ENCODE results near the gene OR51B5. TPM values are rescaled to one million over a fixed set of nuclear protein-coding genes. Genes with fewer than 3 reads are reported as not detected.
"Not testable (repeated sequence)": the region's sequence is repeated elsewhere in the genome, so short reads cannot be mapped to it uniquely, and the experiment has no call there.

OR51B5 gene, protein sequence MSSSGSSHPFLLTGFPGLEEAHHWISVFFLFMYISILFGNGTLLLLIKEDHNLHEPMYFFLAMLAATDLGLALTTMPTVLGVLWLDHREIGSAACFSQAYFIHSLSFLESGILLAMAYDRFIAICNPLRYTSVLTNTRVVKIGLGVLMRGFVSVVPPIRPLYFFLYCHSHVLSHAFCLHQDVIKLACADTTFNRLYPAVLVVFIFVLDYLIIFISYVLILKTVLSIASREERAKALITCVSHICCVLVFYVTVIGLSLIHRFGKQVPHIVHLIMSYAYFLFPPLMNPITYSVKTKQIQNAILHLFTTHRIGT
- under 1 TPM; 0.17 to 0.92 (median 0.72) TPM for polyA plus RNA-seq (ENCODE audit: insufficient read length in 4 of 4)

DNA sequence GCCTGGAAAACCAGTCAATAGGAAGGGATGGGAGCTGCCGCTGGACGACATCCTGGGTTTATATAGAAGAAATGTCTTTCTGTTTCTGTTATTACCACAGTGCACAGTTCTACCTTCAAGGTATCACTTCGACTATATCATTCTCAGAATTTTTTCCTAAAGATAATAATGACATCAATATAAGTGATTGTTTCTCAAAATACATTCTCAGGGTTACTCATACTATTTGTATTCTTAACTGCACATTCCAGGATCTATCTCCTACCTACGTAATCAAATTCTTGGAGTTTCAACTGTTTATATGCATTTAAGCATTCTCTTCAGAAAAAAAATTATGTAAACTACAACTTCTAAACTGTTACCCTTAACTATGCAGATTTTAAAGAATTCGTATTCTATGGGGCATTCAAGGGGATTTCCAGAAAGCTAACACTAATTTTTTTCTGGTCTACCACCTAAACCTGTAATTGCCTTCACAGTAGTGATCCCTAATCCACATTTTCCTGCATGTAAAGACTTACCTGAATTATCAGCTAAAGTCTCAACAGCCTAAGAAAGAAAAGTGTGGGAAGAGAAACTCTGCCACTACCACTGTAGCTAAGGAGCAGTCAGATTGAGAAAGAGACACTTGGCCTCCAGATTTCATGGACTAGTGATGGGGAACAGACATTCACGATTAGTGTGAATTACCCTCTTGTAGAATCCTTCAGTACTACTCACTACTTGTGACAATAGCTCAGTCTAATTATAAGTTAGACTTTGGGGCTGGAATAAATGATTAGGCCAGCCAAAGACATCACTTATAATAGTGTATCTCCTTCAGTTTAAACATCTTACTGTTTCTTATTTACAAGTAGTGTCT is at the start of gene OR51B5:
OR51B5 (minus strand) TSS at position 51 of the 862 bp plus-strand sequence; CDS start at position 51, 0 bp downstream.
- no peak for DNase-seq (ENCODE audit: low read depth in 4 of 4, low spot score in 2 of 4)

DNA sequence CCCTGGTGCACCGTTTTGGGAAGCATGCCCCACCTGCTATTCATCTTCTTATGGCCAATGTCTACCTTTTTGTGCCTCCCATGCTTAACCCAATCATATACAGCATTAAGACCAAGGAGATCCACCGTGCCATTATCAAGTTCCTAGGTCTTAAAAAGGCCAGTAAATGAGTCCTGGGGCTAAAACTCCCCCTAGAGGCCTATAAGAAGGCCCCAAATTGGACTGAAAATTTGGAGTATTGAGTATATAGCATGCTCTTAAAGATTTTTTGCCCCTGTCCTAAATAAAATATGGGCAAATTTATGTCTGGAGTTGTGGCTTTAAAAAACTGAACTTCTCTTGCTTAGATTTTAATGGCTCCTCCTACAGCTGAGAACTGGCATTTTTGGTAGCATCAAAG is 46.9 kb upstream of the OR51B5 start:
- no peak for DNase-seq (ENCODE audit: low read depth in 4 of 4, low spot score in 2 of 4)

DNA sequence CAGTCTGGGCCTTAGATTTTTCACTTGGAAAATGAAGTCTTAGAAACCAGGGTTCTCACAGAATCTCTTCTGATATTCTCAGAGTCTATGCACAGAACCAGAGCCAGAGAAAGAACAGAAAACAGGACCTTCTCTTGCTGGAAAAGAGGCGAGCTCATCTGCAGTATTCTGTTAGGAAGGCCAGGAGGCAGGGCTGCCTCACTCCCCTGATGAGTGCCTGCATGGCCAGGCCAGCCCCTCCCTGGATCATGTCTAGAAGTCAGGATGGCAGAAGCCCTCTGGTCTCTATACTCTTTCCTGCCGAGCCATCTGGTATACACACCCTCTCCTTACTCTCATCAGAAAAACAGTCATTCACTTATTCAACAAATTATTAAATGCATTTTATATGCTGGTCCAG is 41.0 kb upstream of the OR51B5 start:
- no peak for DNase-seq (ENCODE audit: low read depth in 4 of 4, low spot score in 2 of 4)

DNA sequence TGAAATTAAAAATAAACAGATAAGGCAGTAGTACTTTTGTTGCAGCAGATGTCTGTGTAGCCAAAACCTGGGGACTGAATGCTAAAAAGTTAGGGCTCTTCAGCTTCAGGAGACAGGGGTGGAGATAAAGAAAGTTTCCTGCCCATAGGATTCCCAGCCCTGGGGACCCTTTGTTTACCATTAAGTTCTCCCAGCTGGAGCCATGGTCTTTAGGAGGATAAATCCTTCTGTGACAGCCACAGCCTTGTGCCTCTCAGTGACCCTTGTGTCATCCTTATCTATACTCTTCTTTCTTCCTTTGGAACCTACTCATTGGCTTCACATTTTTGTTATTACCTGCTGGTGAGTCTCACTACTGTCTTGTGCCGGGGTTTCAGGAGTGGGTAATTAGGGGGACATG is 40.3 kb upstream of the OR51B5 start, which contains the start of gene OR51M1:
OR51M1 (plus strand) TSS at position 237 of the 400 bp plus-strand sequence. CDS start 5,587 bp downstream, outside the sequence.
- no peak for DNase-seq (ENCODE audit: low read depth in 4 of 4, low spot score in 2 of 4)

DNA sequence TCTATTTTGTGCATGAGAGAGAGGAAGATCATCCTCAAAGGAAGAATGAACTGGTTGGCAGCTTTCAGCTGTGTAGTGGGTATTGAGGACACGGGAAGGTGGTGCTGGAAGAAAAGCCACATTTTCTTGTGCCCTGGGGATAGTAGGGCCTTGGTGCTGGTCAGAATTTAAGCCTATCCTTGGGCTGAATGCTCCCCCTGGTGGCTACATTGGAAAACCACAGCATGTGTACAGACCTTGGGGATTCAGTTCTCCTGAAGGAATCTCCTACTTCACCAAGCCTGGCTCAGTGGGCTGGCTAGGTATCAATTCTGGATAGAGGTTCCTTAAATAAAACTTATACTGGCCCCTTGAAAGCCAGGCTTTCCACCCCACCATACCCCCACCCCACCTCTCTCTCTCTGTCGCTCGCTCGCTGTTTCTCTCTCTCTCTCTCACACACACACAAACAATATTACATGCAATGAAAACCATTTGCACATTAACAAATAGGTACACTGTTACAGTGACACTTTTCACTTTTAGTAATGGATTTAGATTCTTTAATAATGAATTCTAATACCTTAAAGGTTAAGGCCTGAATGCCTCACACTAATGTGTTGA is 37.5 kb upstream of the OR51B5 start:
- peak in 2 of 4 donors; percentile 3 to 32 for DNase-seq (ENCODE audit: low read depth in 4 of 4, low spot score in 2 of 4)

DNA sequence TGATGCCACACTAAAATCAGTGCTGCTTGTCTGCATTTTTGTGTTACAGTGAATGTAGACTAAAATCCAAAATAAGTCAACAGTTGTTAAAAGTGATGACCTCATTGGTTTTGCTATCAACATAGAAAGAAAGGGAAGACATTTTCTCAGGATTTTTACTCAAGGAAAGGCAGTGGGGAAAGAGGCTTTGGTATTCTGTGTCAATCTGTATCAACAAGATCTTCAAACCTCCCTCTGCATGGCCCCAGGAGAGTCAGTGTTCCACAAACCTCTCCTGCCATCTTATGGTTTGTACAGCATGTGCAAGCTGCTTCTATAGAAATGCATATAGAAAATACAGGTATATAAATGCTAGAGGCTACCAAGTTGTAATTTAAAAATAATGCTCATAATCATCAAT is 26.5 kb upstream of the OR51B5 start:
- no peak for DNase-seq (ENCODE audit: low read depth in 4 of 4, low spot score in 2 of 4)

DNA sequence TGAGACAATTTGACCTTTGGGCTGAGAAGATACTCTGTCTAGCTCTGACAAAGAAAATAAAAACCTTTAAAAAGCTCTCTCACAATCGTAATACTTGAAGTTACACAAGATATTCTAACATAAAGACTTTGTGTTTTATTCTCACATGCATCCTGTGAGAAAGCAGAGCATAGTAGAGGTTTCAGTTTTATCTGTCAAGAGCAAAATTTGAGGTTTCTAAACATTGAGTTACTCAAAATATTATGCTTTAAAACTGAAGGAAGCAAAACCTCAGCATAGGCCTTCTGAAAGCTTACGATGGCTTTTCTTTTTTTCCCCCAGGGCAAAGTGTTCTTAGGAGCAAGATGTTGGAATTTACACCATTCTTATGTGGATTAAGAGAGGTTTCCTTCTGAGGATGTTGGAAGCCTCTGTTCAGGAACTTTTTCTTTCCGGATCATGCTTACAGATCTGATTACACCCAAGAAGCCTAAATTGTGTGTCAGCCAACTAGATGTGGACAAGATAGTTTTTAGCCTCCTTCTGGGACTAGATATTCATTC is 25.2 kb upstream of the OR51B5 start:
- DNase-seq (ENCODE audit: low read depth in 4 of 4, low spot score in 2 of 4): no peak

DNA sequence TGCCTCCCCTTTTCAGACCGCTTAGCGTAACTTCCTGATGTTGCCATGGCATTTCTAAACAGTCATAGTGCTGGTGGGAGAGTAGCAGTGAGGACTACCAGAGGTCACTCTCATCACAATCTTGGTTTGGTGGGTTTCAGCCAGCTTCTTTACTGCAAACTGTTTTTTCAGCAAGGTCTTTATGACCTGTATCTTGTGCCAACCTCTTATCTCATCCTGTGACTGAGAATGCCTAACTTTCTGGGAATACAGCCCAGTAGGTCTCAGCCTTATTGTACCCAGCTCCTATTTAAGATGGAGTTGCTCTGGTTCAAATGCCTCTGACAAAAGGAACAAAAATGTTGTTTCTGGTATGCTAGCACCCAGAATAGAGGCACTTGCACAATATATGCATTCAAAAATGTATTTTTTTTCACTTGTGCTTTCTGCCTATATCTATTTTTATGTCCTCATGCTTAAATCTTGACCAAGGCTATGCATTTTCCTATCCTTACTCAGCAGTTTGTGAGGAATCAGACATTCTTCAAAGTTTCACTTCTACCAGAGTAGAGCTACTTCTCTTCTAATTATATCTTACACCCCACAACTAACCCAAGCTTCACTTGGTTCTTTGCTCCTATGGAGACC is 24.2 kb upstream of the OR51B5 start:
- DNase-seq (ENCODE audit: low read depth in 4 of 4, low spot score in 2 of 4): no peak

DNA sequence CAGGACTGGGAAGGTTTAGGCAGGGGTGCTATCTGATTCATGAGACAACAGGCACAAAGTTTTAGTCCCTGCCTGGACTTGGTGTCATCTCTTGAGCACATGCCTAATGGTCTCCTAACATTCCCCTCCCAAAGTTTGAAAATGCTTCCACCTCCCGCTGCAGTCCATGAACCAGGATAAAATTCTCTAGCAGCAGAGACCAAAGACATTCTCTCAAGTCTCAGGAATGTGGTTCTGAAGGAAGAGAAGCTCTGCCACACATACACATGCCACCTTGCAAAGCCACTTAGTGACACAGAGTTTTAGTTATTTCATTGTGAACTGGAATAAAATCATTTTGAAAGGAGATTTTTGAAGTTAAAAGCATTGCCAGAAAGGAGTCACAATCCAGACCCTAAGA is 23.5 kb upstream of the OR51B5 start:
- DNase-seq (ENCODE audit: low read depth in 4 of 4, low spot score in 2 of 4): no peak

DNA sequence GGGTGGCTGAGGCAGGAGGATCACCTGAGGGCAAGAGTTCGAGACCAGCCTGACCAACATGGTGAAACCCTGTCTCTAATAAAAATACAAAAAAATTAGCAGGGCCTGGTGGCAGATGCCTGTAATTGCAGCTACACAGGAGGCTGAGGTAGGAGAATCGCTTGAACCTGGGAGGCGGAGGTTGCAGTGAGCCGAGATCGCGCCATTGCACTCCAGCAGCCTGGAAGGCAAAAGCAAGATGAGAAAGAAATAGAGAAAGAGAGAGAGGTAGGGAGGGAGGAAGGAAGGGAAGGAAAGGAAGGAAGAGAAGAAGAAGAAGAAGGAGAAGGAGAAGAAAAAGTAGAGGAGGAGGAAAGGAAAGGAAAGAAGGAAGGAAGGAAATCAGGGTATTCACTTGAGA is 23.0 kb upstream of the OR51B5 start:
- not testable (repeated sequence) for DNase-seq (ENCODE audit: low read depth in 4 of 4, low spot score in 2 of 4)

DNA sequence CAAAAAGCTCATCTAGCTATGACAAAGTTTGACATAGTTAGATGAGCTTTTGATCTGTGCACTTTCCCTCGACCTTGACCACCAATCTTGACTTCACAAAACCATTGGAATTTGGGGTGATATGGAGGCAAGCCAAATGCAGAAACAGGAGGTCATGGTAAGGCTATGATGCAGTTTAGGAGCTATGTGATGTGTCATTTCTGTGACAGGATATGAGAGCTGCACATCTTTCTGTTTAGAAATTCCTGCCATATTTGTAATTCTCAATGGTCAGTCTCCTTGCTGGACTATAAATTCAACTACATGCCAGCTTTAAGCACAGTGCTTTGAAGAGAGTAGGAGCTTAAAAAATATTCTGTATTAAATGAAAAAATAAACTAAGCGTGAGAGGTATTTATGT is 20.9 kb upstream of the OR51B5 start:
- no peak for DNase-seq (ENCODE audit: low read depth in 4 of 4, low spot score in 2 of 4)

DNA sequence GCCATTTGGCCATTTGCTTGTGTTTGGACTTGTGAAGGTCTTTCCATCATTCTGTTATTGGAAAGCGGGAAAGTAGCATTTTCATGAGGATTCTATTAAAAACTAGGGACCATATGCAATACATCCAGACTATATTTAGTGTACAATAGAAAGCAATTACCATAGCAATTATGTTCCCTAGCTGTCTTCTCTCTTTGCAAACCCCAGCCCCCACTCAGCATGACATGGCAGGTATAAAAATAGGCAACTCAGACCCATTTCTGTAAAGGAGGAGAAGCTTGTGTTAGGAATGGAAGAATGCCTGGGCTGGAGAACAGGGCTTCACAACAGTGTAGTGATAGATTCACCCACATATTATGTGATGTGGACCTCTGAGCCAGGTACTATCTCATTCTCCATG is 20.4 kb upstream of the OR51B5 start:
- no peak for DNase-seq (ENCODE audit: low read depth in 4 of 4, low spot score in 2 of 4)

DNA sequence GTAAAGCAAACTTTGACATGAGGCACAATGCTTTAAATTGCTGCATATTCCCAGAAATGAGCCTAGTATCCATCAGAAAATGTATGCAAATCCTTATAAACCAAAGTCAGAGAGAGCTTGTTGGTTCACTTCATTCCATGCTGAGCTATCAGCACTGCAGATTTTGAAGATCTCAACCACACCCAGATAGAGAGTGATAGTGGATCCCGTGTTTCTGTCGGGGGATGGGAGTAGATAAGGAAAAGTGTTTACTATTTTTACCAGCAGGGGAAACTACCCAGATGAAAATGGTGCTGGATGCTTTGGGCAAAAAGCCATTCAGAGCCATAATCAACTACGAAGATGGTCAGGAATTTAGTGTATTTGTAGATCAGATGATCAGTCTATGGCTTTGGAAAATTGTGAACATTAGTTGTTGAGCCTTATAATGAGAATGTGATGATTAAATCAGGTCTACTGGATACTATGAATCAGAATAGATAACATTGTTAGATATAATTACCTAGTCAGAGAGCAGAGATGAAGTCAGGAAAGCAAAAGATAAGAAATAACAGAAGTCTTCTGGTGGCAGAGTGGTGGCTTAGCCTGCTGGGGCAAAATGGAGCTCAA is 18.8 kb upstream of the OR51B5 start:
- no peak for DNase-seq (ENCODE audit: low read depth in 4 of 4, low spot score in 2 of 4)

DNA sequence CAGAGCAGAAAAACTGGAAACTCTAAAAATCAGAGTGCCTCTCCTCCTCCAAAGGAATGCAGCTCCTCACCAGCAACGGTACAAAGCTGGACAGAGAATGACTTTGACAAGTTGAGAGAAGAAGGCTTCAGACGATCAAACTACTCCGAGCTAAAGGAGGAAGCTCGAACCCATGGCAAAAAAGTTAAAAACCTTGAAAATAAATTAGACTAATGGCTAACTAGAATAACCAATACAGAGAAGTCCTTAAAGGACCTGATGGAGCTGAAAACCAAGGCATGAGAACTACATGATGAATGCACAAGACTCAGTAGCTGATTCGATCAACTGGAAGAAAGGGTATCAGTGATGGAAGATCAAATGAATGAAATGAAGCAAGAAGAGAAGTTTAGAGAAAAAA is 12.7 kb upstream of the OR51B5 start:
- DNase-seq (ENCODE audit: low read depth in 4 of 4, low spot score in 2 of 4): not testable (repeated sequence)

DNA sequence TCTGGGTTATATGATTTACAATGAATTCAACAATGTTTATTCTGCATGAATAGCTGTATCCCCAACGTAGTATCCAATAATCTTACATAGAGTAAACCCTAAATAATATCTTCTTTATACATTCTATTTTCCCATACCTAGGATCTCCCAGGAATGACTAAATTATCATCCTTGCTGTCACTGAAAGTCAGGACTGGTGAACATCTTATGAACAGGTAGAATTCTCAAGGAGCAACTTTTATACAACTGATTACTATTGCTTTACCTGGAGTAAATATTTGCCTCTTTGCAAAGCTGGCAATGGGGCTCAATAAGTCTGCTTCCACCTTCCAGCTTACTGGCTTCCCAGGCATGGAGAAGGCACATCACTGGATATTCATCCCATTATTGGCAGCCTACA is 7.9 kb upstream of the OR51B5 start, which contains the start of gene OR51B6:
OR51B6 (plus strand) TSS at position 301 of the 400 bp plus-strand sequence; CDS start at position 301, 0 bp downstream.
- no peak for DNase-seq (ENCODE audit: low read depth in 4 of 4, low spot score in 2 of 4)

DNA sequence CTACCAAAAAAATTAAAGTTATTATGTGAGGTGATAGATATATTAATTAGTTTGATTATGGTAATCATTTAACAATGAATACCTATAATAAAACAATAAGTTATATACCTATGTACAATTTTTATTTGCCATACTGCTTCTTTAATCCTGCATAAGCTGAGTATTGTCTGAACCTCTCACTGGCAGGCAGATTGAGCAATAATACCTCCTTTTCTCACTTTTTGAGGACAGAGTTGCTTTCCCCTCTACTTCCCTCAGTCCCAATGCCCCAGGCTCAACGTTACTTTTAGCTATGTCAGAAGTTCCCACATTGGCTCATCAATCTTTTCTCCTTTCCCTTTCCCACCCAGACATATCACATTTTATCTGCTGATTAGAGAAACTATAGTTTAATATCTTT is 6.2 kb upstream of the OR51B5 start:
- no peak for DNase-seq (ENCODE audit: low read depth in 4 of 4, low spot score in 2 of 4)

DNA sequence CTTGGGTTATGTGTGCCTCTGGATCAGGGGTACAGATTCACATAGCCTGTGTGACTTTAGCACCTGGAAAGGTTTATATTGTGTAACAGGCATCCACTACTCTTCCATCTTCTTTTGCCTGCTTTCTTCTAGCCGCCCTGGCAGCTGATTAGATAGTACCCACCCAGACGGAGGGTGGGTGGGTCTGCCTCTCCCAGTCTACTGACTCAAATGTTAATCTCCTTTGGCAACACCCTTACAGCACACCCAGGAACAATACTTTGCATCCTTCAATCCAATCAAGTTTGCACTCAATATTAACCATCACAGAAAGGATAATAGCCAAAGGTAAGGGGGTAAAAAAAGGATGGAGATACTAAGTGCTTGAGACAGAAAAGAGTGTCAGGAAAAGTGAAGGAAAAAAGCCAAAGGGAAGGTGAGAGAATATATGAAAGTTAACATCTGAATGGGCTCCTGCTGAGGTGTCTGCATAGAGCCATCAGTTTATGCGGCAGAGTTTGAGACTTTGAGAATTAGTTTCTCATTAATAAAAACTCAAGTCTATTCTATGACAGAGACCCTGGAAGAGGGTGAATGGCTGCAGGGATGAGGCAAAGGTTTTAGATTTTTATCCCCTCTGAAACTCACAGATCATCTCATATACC is 5.3 kb upstream of the OR51B5 start:
- DNase-seq (ENCODE audit: low read depth in 4 of 4, low spot score in 2 of 4): no peak

DNA sequence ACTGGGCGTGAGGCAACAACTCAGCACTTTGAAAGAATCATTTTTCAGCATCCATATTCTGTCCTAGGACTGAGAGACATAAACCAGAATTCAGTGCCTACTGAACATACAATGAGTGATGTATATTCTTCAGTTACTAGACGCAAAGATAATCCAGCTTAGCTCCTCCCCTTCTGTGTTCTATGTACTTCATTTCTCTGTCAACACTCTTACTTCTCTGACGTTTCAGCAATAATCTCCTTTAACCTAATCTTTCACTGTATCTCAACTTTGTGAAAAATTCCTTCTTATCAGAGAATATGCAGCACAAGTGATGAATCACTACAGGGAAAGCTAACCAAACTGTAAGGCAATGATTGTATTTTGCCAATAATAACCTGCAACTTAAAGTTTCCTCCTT is 2.5 kb upstream of the OR51B5 start:
- DNase-seq (ENCODE audit: low read depth in 4 of 4, low spot score in 2 of 4): no peak

DNA sequence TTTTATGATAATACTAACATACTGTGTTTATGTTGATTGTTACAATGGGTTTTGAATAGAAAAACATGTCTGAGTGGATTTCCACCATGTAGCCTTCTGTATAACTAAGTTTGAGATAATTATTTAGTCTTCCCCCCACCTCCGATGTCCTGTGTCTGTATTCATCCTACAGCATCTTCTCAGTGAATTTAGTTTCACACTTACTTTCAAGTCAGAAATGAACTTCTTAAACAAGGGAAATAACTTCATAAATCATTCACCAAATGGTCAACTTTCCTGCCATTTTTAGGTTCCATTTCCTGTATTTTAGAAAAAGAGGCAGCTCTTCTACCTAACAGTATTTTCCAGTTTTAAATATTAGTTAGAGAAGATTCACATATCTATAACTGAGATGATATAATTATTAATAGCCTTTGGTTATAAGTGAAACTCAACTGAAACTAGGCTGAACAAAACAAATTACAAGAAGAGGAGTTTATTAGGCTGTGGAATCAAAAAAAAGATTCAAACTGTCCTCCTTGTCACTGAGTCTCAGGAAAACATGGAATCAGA is 3.5 kb downstream of the OR51B5 start:
- DNase-seq (ENCODE audit: low read depth in 4 of 4, low spot score in 2 of 4): no peak
